ENCODE data around the gene CAPG.
"Not testable (repeated sequence)": the region's sequence is repeated elsewhere in the genome, so short reads cannot be mapped to it uniquely, and the experiment has no call there.

Gene CAPG

GRCh38 chr2:85395912-85396475 is 14.2 kb downstream of the CAPG start:
- no peak for FAIRE-seq

GRCh38 chr2:85394976-85395375 is 15.2 kb downstream of the CAPG start:
- no peak for FAIRE-seq

GRCh38 chr2:85394261-85394681 is 15.9 kb downstream of the CAPG start:
- no peak for FAIRE-seq

- no peak for FAIRE-seq
Measured at GRCh38 chr2:85393836-85394235, 16.3 kb downstream of the CAPG start.

- FAIRE-seq, result no peak
Measured at GRCh38 chr2:85390941-85391669, 19.1 kb downstream of the CAPG start.

- FAIRE-seq, result no peak
Measured at GRCh38 chr2:85388878-85389538, 21.2 kb downstream of the CAPG start.

GRCh38 chr2:85387754-85388153 is 22.4 kb downstream of the CAPG start:
- no peak for FAIRE-seq

- no peak for FAIRE-seq
Measured at GRCh38 chr2:85385746-85386145, 24.4 kb downstream of the CAPG start.

- FAIRE-seq, result no peak
Measured at GRCh38 chr2:85383850-85384249, 26.3 kb downstream of the CAPG start.

GRCh38 chr2:85383151-85383550 is 27.0 kb downstream of the CAPG start:
- FAIRE-seq, result not testable (repeated sequence)

GRCh38 chr2:85380048-85380447 is 30.1 kb downstream of the CAPG start:
- no peak for FAIRE-seq

- no peak for FAIRE-seq
Measured at GRCh38 chr2:85378257-85378656, 31.9 kb downstream of the CAPG start.

GRCh38 chr2:85377083-85377482 is 33.1 kb downstream of the CAPG start:
- FAIRE-seq, result no peak

- FAIRE-seq, result no peak
Measured at GRCh38 chr2:85376291-85377065, 33.7 kb downstream of the CAPG start.

- FAIRE-seq, result no peak
Measured at GRCh38 chr2:85371045-85371444, 39.1 kb downstream of the CAPG start.

- FAIRE-seq, result no peak
Measured at GRCh38 chr2:85369500-85369899, 40.7 kb downstream of the CAPG start.

GRCh38 chr2:85368921-85369320 is 41.2 kb downstream of the CAPG start:
- no peak for FAIRE-seq

GRCh38 chr2:85367180-85367579 is 43.0 kb downstream of the CAPG start:
- FAIRE-seq, result no peak

- not testable (repeated sequence) for FAIRE-seq
Measured at GRCh38 chr2:85362653-85363387, 47.3 kb downstream of the CAPG start.

GRCh38 chr2:85357736-85358135 is 52.4 kb downstream of the CAPG start:
- no peak for FAIRE-seq

- no peak for FAIRE-seq
Measured at GRCh38 chr2:85356186-85356585, 54.0 kb downstream of the CAPG start.

GRCh38 chr2:85355521-85355920 is 54.6 kb downstream of the CAPG start:
- FAIRE-seq, result no peak

- FAIRE-seq, result no peak
Measured at GRCh38 chr2:85355073-85355410, 55.1 kb downstream of the CAPG start.
